Measurements from ENCODE around the gene CALCB.
"Not testable (repeated sequence)": the region's sequence is repeated elsewhere in the genome, so short reads cannot be mapped to it uniquely, and the experiment has no call there.

The CALCB gene

DNA sequence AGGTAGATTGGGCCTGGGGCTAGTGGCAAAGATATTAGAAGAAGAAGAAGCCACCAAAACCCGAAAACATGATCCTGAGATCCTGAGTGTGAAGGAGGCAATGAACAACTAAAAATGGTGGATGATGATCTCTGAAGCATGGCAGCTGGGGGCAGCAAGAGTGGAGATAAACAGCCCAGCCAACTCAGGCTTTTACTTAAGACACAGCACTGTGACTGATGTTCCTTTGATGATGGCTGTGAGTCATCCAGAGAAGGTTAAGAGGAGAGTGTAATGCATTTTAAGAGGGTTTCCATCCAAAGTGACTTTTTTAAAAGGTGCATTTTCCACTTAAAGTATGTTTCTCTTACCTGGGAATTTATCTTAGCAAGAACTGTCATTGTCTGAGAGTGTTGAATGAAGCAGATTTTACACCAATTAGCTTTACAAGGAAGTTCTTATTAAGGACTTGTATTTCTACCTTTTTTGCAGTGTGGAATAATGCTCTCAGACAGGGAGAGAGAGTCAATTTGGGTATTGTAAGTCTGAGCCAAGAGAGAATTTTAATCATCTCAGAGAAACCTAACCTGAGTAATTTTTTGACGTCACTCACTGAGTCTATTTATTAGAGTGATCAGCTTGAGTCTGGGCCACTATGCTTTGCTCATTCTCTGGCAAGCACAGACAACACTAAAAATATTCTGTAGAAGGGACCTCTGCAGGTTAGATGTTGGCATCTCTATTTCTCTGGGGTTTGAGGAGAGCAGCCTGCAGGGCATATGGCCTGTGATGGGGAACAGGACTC is 14.1 kb upstream of the CALCB start:
- H3K27ac Mint-ChIP-seq: peak overlapping the region; percentile 66
- no peaks in the 10 kb centered on the region for H3K9me3 Mint-ChIP-seq
- H3K27me3 Mint-ChIP-seq: peaks cover 7% of the 10 kb centered on the region
- peaks cover 22% of the 10 kb centered on the region for H3K4me1 Mint-ChIP-seq
- H3K4me3 Mint-ChIP-seq: no peak overlapping the region
- H3K36me3 Mint-ChIP-seq: no peaks in the 10 kb centered on the region

DNA sequence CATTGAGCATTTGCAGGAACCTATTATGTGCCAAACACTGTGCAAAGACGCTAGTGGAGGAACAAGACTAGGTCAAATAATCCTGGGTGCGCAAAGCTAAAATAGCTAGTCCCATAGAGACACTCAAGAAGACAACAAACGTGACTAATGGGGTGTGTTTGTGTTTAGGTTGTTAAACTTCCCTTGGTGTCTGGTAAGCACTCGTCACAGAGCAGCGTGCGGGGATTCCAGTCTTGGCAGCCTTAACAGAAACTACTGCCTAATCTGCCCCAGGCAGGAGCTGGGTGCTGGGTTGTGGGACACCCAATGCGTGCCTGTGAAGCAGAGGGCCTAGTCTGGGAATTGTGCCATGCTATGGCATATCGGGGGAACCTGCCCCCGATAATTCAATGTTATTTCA is 10.8 kb upstream of the CALCB start:
- H3K9me3 Mint-ChIP-seq: no peaks in the 10 kb centered on the region
- no peak overlapping the region for H3K27ac Mint-ChIP-seq
- H3K4me3 Mint-ChIP-seq: no peak overlapping the region
- peaks cover 11% of the 10 kb centered on the region for H3K27me3 Mint-ChIP-seq
- no peaks in the 10 kb centered on the region for H3K36me3 Mint-ChIP-seq
- peaks cover 11% of the 10 kb centered on the region for H3K4me1 Mint-ChIP-seq

DNA sequence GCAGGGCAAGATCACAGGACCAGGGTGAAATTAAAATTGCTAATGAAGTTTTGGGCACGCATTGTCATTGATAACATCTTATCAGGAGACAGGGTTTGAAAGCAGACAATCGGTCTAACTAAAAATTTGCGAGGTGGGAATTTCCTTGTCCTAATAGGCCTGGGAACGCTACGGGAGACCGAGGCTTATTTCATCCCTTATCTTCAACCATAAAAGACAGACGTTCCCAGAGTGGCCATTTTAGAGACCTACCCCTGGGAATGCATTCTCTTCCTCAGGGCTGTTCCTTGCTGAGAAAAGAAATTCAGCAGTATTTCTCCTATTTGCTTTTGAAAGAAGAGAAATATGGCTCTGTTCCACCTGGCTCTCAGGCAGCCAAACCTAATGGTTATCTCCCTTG is 3.6 kb upstream of the CALCB start:
- H3K36me3 Mint-ChIP-seq, H3K27ac Mint-ChIP-seq, H3K4me3 Mint-ChIP-seq, H3K9me3 Mint-ChIP-seq: not testable (repeated sequence)
- H3K27me3 Mint-ChIP-seq: peaks cover 15% of the 10 kb centered on the region
- peaks cover 16% of the 10 kb centered on the region for H3K4me1 Mint-ChIP-seq

DNA sequence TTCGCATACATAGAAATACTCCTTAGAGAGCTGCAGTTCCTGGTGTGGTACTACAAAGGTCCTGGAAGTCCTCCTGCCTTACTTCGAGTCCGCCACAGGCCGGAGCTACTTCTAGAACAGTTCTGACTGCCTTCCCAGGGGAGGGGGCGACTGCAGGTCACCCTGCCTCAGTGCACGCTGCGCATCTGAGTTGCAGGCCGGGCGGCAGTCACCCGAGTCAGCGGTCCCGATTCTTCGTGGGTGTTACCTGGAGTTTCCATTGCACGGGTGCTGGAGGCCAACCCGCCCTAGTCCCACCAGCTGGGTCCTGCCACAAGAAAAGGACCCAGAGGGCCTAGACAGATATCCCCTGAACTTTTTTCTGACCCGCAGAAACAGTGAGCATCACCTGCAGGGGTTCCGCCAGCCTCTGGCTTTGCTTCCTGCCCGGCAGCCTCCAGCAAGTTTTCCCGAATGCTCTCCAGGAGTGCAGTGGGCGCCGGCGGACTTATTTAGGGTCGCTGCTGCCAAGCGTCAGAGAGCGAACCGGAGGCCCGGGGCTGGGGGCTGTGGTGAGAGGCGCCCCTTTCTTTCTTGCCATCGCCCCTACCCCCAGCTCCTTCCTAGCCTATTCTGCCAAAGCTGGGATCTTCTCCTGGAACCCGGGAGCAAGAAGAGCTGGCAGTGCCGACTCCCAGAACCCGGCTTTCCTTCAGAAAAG is 1.7 kb upstream of the CALCB start:
- H3K4me1 Mint-ChIP-seq: peaks cover 17% of the 10 kb centered on the region
- H3K36me3 Mint-ChIP-seq: peaks cover 5% of the 10 kb centered on the region
- peak overlapping the region; percentile 64 for H3K4me3 Mint-ChIP-seq
- H3K27me3 Mint-ChIP-seq: peaks cover 14% of the 10 kb centered on the region
- H3K27ac Mint-ChIP-seq: no peak overlapping the region
- H3K9me3 Mint-ChIP-seq: no peaks in the 10 kb centered on the region

DNA sequence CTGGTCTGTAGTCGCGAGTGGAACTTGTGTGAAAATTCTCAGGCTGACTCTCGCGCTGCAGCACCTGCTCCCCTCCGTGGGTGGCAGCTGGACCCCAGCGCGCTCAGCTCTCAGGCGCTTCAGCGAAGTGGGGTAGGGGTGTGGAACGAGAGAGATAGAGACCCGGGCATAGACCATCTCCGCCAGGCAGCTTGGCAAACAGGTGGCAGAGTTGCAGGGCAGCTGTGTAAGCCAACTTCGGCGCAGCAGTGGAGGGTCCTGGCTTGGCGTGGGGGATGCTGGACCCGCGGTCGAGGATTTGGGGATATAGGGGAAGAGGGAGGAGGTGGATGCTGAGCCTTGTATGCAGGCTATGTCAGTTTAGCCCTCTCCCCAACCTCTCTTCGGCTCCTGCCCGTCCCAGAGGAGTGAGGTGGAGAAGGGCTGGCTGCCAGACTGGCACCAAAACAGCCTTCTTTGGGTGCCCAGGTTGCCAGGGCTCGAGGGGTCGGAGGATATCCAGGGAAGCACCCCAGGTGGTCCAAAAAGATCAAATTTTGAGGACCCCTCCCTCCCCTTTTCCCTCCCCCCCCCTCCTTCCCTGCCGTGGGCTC is 746 bp upstream of the CALCB start:
- peaks cover 11% of the 10 kb centered on the region for H3K27me3 Mint-ChIP-seq
- H3K4me3 Mint-ChIP-seq: peak overlapping the region; percentile 64
- H3K27ac Mint-ChIP-seq: no peak overlapping the region
- peaks cover 5% of the 10 kb centered on the region for H3K36me3 Mint-ChIP-seq
- H3K4me1 Mint-ChIP-seq: peaks cover 17% of the 10 kb centered on the region
- no peaks in the 10 kb centered on the region for H3K9me3 Mint-ChIP-seq

DNA sequence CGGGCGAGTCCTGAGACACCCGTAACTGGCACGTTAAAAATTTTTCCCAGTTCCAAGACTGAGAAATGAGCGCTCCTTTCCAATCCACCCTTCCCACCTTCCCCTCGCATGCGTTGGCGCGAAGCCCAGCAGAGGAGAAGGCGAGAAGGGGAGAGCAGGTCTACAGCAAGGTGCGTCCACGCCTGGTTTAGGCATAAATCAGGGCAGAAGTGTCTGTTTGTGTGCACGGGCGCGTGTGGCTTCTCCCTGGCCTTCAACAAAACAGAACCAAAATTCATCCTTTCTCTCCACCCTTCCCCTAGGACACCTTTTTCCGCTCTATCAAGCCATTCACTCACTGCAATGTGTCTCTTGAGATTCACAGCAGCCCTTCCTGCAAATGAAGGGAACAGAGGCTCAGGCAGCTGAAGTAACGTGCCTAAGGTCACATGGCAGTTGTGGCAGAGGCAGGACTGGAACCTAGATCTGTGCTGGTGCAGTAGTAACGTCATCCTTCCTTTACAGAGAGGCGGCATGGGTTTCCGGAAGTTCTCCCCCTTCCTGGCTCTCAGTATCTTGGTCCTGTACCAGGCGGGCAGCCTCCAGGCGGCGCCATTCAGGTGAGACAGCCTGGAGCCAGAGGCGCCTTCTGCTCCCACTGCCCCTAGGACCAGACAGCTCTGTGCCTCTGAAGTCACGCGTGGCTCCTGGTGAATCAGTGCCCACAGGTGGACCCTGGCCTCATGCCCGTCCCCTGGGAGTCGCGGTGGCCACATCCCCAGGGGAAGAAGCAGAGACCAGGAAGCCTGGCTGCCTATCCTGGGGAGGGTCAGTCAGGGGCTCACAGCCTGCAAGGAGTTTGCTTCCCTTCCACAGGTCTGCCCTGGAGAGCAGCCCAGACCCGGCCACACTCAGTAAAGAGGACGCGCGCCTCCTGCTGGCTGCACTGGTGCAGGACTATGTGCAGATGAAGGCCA is 1.1 kb downstream of the CALCB start:
- peaks cover 17% of the 10 kb centered on the region for H3K4me1 Mint-ChIP-seq
- no peaks in the 10 kb centered on the region for H3K9me3 Mint-ChIP-seq
- peak overlapping the region; percentile 82 for H3K27ac Mint-ChIP-seq
- peak overlapping the region; percentile 85 for H3K4me3 Mint-ChIP-seq
- H3K36me3 Mint-ChIP-seq: peaks cover under 1% of the 10 kb centered on the region
- H3K27me3 Mint-ChIP-seq: peaks cover 11% of the 10 kb centered on the region

DNA sequence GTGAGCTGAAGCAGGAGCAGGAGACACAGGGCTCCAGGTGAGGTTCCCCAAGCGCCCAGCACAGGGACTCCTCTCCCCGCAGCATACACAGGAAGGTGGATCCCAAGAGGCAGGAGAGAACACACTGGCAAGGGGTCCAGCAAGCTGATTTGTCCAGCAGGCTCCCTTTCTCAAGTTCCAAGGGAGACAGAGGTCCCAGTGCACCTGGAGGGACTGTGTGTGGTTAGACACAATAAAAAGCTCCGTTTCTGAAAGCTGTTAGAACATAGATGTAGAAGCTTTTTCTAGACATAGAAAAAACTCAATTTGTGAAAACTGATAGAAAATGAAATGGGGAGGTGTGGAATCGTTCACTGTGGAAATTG is 1.8 kb downstream of the CALCB start:
- Mint-ChIP-seq H3K4me1 (peaks cover 17% of the 10 kb centered on the region), H3K36me3 (no peaks in the 10 kb centered on the region), H3K27ac (no peak overlapping the region), H3K4me3 (peak overlapping the region; percentile 85), H3K9me3 (no peaks in the 10 kb centered on the region), H3K27me3 (peaks cover 11% of the 10 kb centered on the region)

DNA sequence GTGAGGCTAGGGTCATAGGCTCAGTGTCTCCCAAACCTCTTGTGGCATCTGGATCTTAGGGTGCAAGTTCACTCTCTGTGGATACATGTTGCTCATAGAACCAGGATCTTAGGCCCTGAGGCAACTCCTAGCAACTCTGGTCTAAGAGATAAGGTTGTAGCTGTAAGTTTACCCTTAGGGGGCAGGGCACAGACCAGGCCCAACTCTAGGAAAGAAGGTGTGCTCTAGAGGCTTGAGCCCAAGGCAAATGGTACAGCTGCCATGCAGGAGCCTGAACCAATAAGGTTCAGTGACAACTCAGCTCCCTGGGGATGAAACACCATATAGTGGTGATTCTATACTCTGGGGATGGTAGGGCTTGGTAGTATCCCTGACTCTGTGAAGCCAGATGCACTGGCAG is 17.8 kb downstream of the CALCB start:
- Mint-ChIP-seq H3K36me3 (no peaks in the 10 kb centered on the region), H3K27me3 (peaks cover 6% of the 10 kb centered on the region), H3K9me3 (no peaks in the 10 kb centered on the region), H3K4me3 (no peak overlapping the region), H3K4me1 (no peaks in the 10 kb centered on the region), H3K27ac (no peak overlapping the region)

DNA sequence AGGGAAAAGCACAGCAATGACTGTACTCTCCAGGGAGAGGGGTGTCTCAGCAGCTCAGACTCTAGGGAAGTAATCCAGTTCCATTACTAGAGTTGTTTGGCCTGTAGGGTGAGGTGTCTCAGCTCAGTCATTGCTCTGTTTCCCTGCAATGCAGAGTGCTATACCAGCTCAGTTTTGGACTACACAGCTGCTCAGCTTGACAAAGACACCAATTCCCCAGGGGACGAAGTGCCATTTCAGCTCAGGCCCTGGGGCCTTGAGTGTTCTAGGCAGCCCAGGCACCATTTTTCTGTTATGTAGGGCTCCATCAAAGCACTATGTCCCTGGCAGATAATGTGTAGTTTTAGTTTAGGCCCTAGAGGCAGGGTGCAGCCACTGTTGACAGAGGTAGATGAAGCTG is 18.2 kb downstream of the CALCB start:
- no peaks in the 10 kb centered on the region for H3K36me3 Mint-ChIP-seq
- peaks cover 6% of the 10 kb centered on the region for H3K27me3 Mint-ChIP-seq
- H3K4me3 Mint-ChIP-seq: no peak overlapping the region
- no peaks in the 10 kb centered on the region for H3K9me3 Mint-ChIP-seq
- no peaks in the 10 kb centered on the region for H3K4me1 Mint-ChIP-seq
- H3K27ac Mint-ChIP-seq: no peak overlapping the region

DNA sequence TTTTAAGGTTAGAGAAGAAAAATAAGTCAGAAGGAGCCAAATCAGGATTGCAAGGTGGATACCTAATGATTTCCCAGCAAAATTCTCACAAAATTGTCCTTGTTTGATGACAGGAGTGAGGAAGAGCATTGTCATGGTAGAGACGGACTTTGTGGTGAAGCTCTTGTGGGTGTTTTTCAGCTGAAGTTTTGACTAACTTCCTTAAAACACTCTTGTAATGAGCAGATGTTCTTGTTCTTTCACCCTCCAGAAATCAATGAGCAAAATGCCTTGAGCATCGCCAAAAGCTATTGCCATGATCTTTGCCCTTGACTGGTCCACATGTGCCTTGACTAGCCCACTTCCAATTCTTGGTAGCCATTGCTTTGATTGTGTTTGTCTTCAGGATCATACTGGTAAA is 20.0 kb downstream of the CALCB start:
- Mint-ChIP-seq H3K27ac (no peak overlapping the region), H3K9me3 (no peaks in the 10 kb centered on the region)

DNA sequence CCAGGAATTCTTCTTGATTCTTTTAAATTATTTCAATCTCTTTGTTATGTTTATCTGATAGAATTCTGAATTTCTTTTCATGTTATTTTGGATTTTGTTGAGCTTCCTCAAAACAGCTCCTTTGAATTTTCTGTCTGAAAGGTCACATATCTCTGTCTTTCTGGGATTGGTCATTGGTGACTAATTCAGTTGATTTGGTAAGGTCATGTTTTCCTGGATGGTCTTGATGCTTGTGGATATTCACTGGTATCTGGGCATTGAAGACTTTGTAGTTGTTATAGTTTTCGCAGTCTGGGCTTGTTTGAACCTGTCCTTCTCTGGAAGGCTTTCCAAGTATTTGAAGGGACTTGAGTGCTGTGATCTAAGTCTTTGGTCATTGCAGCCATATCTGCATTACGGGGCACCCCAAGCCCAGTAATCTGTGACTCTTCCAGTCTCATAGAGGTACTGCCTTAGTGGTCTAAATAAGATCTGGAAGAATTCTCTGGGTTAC is 22.4 kb downstream of the CALCB start:
- Mint-ChIP-seq H3K9me3 (no peaks in the 10 kb centered on the region), H3K27me3 (peaks cover 20% of the 10 kb centered on the region), H3K4me3 (no peak overlapping the region), H3K4me1 (no peaks in the 10 kb centered on the region), H3K36me3 (no peaks in the 10 kb centered on the region), H3K27ac (no peak overlapping the region)

More for the DNA sequence above, 20.0 kb downstream of the CALCB start:
- Mint-ChIP-seq H3K4me3 (no peak overlapping the region), H3K4me1 (no peaks in the 10 kb centered on the region), H3K36me3 (no peaks in the 10 kb centered on the region), H3K27me3 (peaks cover 16% of the 10 kb centered on the region)

DNA sequence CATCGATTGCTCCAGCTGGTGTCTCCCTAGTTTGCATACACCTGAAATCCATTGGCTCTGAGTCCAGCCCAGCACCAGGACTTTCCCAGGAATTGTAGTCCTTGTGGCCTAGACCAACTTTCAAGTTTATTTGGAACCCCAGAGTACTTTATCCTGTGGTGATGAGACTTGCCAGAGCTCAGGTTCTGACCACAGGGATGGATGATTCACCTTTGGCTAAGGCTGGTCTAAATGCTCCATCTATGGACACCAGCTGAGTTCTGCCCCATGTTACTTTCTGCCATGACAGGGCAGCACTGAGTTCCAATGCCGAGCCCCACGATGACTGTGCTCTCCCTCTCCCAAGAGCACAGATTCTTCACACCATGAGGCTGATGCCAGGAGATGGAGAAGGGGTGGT is 24.0 kb downstream of the CALCB start:
- Mint-ChIP-seq H3K4me1 (no peaks in the 10 kb centered on the region), H3K27me3 (peaks cover 22% of the 10 kb centered on the region), H3K27ac (no peak overlapping the region), H3K4me3 (no peak overlapping the region), H3K36me3 (no peaks in the 10 kb centered on the region), H3K9me3 (no peaks in the 10 kb centered on the region)

DNA sequence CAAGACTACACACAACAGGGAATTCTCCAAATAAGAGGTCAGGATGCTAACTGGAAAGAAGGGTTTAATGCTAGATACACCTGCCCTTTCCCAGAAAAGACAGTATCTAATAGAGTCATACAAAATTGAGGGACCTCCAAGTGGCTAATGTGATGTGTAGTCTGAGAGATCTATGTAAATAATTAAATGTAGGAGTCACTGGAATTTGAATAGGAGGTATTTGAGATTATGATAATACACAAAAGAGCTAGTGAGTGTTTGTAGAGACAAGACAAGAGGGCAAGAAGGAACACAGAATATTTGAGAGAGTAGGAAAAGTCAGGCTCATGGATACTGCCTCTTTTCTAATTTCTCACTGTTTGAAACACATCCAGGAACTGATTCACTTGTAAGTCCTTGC is 25.9 kb downstream of the CALCB start:
- Mint-ChIP-seq H3K36me3 (peaks cover 4% of the 10 kb centered on the region), H3K27ac (no peak overlapping the region), H3K27me3 (peaks cover 20% of the 10 kb centered on the region), H3K4me3 (no peak overlapping the region), H3K9me3 (no peaks in the 10 kb centered on the region), H3K4me1 (no peaks in the 10 kb centered on the region)

DNA sequence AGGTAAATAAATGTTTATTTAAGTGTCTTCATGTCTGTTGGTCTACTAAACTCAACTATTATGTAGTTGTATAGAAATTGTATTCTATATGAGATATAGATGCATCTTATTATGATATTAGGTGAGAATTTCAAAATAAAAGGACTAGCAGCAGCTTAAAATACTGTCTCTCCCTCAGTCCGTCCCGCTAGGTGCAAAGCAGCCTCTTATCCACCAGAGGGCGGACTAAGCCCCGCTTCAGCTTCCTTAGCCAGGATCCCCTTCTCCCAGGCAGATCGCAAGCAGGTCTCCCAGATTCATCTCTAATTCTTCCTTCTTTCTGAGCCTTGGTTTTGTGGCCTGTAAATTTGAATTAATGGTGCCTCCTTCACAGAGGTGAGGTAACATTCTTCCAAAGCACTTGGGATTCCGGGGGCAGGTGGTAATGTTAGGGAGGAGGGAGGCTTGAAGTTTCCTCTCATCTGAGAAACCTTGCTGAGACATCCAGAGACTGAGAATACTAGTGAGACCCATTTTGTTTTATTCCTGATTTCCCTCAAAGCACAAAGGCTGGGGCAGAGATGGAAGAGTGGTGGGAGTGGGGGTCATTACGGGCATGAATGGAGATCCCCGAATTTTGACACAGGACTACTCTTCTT is 27.8 kb downstream of the CALCB start:
- H3K36me3 Mint-ChIP-seq: peaks cover 4% of the 10 kb centered on the region
- no peak overlapping the region for H3K4me3 Mint-ChIP-seq
- H3K9me3 Mint-ChIP-seq: no peaks in the 10 kb centered on the region
- no peaks in the 10 kb centered on the region for H3K4me1 Mint-ChIP-seq
- no peak overlapping the region for H3K27ac Mint-ChIP-seq
- H3K27me3 Mint-ChIP-seq: peaks cover 16% of the 10 kb centered on the region

DNA sequence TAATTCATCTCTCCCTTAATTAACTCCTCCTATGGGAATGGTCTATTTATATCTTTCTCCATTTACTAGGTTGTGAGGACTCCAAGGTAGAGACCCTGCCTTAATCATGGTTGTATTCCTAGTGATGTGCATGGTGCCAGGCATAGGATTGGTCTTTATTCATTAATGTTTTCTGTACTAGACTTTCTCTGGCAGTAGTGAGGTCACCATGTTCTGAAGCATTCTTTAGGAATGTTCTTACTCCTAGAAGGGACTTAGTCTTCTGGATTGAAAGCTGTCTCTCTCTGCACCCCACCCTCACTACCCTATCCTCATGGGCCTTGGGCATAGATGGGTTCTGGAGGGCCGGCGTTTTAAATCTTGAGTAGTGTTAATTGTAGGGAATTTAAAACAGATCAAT is 30.8 kb downstream of the CALCB start:
- Mint-ChIP-seq H3K4me1 (no peaks in the 10 kb centered on the region), H3K27ac (no peak overlapping the region), H3K9me3 (no peaks in the 10 kb centered on the region)

More for the DNA sequence above, 30.8 kb downstream of the CALCB start:
- Mint-ChIP-seq H3K4me3 (no peak overlapping the region), H3K36me3 (peaks cover 4% of the 10 kb centered on the region), H3K27me3 (peaks cover 4% of the 10 kb centered on the region)
